ENCODE data around the gene EXOG.

GRCh38 chr3:38473229-38473628, 22.9 kb upstream of the EXOG start:
- no peak for TF ChIP-seq ELF4 (IDR thresholded peaks at IDR 0.05)
- no peak for TF ChIP-seq ZNF384 (IDR thresholded peaks at IDR 0.05)
- no peak for TF ChIP-seq SUZ12 (IDR thresholded peaks at IDR 0.05)
- no peak for TF ChIP-seq LEF1 (IDR thresholded peaks at IDR 0.05; ENCODE audit: borderline replicate concordance)
- TF ChIP-seq PKNOX1 (IDR thresholded peaks at IDR 0.05): no peak
- no peak for TF ChIP-seq FOXA1 (IDR thresholded peaks at IDR 0.05)
- no peak for TF ChIP-seq L3MBTL2 (conservative IDR thresholded peaks at IDR 0.05)
- no peak for TF ChIP-seq TARDBP (IDR thresholded peaks at IDR 0.05)
